Measurements from ENCODE around the gene INTS11.
A peak's percentile ranks its signal among the peaks of the same experiment; 100 is the strongest.

INTS11 gene

GRCh38 chr1:1295154-1295923, 29.1 kb downstream of the INTS11 start:
- no peaks in the 10 kb centered on the region; the same call in 1 of the 2 replicates for H3K36me3 ChIP-seq (replicated peaks)
- in situ Hi-C loops (cut with MboI; ENCODE audit: low sequenced_read_pairs) = no loop called here
- no peak for DNase-seq (ENCODE audit: low spot score in 2 of 2)
- H3K27me3 ChIP-seq (ENCODE audit: low read depth) = no peaks in the 10 kb centered on the region
- H3K4me3 ChIP-seq = no peak overlapping the region
- H3K4me1 ChIP-seq = no peaks in the 10 kb centered on the region
- H3K9me3 ChIP-seq = no peaks in the 10 kb centered on the region

- Histone ChIP-seq H3K27me3 (ENCODE audit: low read depth) (no peaks in the 10 kb centered on the region), H3K9me3 (no peaks in the 10 kb centered on the region), H3K4me1 (no peaks in the 10 kb centered on the region), H3K4me3 (no peak overlapping the region), H3K36me3 (replicated peaks) (no peaks in the 10 kb centered on the region; the same call in 1 of the 2 replicates)
- no peak for DNase-seq (ENCODE audit: low spot score in 2 of 2)
- in situ Hi-C loops (cut with MboI; ENCODE audit: low sequenced_read_pairs) = no loop called here
These were observed 30.1 kb downstream of the INTS11 start for GRCh38 chr1:1294250-1294890.

- H3K4me3 ChIP-seq = no peak overlapping the region
- no peaks in the 10 kb centered on the region for H3K27me3 ChIP-seq (ENCODE audit: low read depth)
- no peaks in the 10 kb centered on the region for H3K9me3 ChIP-seq
- DNase-seq (ENCODE audit: low spot score in 2 of 2) = no peak
- H3K36me3 ChIP-seq (replicated peaks) = no peaks in the 10 kb centered on the region; the same call in 1 of the 2 replicates
- H3K4me1 ChIP-seq = no peaks in the 10 kb centered on the region
- in situ Hi-C loops (cut with MboI; ENCODE audit: low sequenced_read_pairs) = no loop called here
These were observed 30.9 kb downstream of the INTS11 start for GRCh38 chr1:1293263-1294249.

- Histone ChIP-seq H3K27me3 (ENCODE audit: low read depth) (no peaks in the 10 kb centered on the region), H3K36me3 (replicated peaks) (no peaks in the 10 kb centered on the region; the same call in 1 of the 2 replicates), H3K4me1 (no peaks in the 10 kb centered on the region), H3K4me3 (no peak overlapping the region), H3K9me3 (no peaks in the 10 kb centered on the region)
- DNase-seq (ENCODE audit: low spot score in 2 of 2) = no peak
- in situ Hi-C loops (cut with MboI; ENCODE audit: low sequenced_read_pairs) = no loop called here
These were observed 31.6 kb downstream of the INTS11 start for GRCh38 chr1:1292851-1293250.

- Histone ChIP-seq H3K9me3 (no peaks in the 10 kb centered on the region), H3K27me3 (ENCODE audit: low read depth) (no peaks in the 10 kb centered on the region), H3K4me3 (no peak overlapping the region), H3K36me3 (replicated peaks) (no peaks in the 10 kb centered on the region; the same call in 1 of the 2 replicates), H3K4me1 (no peaks in the 10 kb centered on the region)
- DNase-seq (ENCODE audit: low spot score in 2 of 2) = no peak
- in situ Hi-C loops (cut with MboI; ENCODE audit: low sequenced_read_pairs) = no loop called here
These were observed 32.0 kb downstream of the INTS11 start for GRCh38 chr1:1292442-1292779.

GRCh38 chr1:1291548-1292441, 32.7 kb downstream of the INTS11 start:
- Histone ChIP-seq H3K4me3 (no peak overlapping the region), H3K4me1 (no peaks in the 10 kb centered on the region), H3K36me3 (replicated peaks) (no peaks in the 10 kb centered on the region; the same call in 1 of the 2 replicates), H3K9me3 (no peaks in the 10 kb centered on the region), H3K27me3 (ENCODE audit: low read depth) (no peaks in the 10 kb centered on the region)
- DNase-seq (ENCODE audit: low spot score in 2 of 2) = peak; percentile 52 to 81
- in situ Hi-C loops (cut with MboI; ENCODE audit: low sequenced_read_pairs) = no loop called here

- Histone ChIP-seq H3K9me3 (no peaks in the 10 kb centered on the region), H3K4me3 (no peak overlapping the region), H3K4me1 (no peaks in the 10 kb centered on the region), H3K36me3 (replicated peaks) (no peaks in the 10 kb centered on the region; the same call in 1 of the 2 replicates), H3K27me3 (ENCODE audit: low read depth) (no peaks in the 10 kb centered on the region)
- in situ Hi-C loops (cut with MboI; ENCODE audit: low sequenced_read_pairs) = no loop called here
- DNase-seq (ENCODE audit: low spot score in 2 of 2) = no peak
These were observed 33.4 kb downstream of the INTS11 start for GRCh38 chr1:1291023-1291528.

- no peaks in the 10 kb centered on the region; the same call in 1 of the 2 replicates for H3K36me3 ChIP-seq (replicated peaks)
- H3K9me3 ChIP-seq = no peaks in the 10 kb centered on the region
- H3K27me3 ChIP-seq (ENCODE audit: low read depth) = no peaks in the 10 kb centered on the region
- H3K4me1 ChIP-seq = no peaks in the 10 kb centered on the region
- no peak overlapping the region for H3K4me3 ChIP-seq
- peak in 1 of 2 experiments; percentile 79 for DNase-seq (ENCODE audit: low spot score in 2 of 2)
- in situ Hi-C loops (cut with MboI; ENCODE audit: low sequenced_read_pairs) = no loop called here
These were observed 34.2 kb downstream of the INTS11 start for GRCh38 chr1:1290238-1290731.

GRCh38 chr1:1287288-1288110, 37.0 kb downstream of the INTS11 start:
- in situ Hi-C loops (cut with MboI; ENCODE audit: low sequenced_read_pairs) = no loop called here

GRCh38 chr1:1286313-1287261, 37.9 kb downstream of the INTS11 start:
- H3K36me3 ChIP-seq (replicated peaks) = no peaks in the 10 kb centered on the region
- H3K9me3 ChIP-seq = no peaks in the 10 kb centered on the region
- no peak overlapping the region for H3K4me3 ChIP-seq
- in situ Hi-C loops (cut with MboI; ENCODE audit: low sequenced_read_pairs) = no loop called here
- no peaks in the 10 kb centered on the region for H3K4me1 ChIP-seq
- no peak for DNase-seq (ENCODE audit: low spot score in 2 of 2)
- H3K27me3 ChIP-seq (ENCODE audit: low read depth) = no peaks in the 10 kb centered on the region

More at GRCh38 chr1:1287288-1288110, 37.0 kb downstream of the INTS11 start:
- H3K4me3 ChIP-seq = no peak overlapping the region
- H3K4me1 ChIP-seq = no peaks in the 10 kb centered on the region
- no peak for DNase-seq (ENCODE audit: low spot score in 2 of 2)
- H3K9me3 ChIP-seq = no peaks in the 10 kb centered on the region
- H3K27me3 ChIP-seq (ENCODE audit: low read depth) = no peaks in the 10 kb centered on the region
- H3K36me3 ChIP-seq (replicated peaks) = no peaks in the 10 kb centered on the region; the same call in 1 of the 2 replicates

GRCh38 chr1:1285611-1286311, 38.7 kb downstream of the INTS11 start:
- Histone ChIP-seq H3K9me3 (no peaks in the 10 kb centered on the region), H3K4me3 (no peak overlapping the region), H3K36me3 (replicated peaks) (no peaks in the 10 kb centered on the region), H3K27me3 (ENCODE audit: low read depth) (no peaks in the 10 kb centered on the region), H3K4me1 (no peaks in the 10 kb centered on the region)
- peak in 1 of 2 experiments; percentile 11 for DNase-seq (ENCODE audit: low spot score in 2 of 2)
- in situ Hi-C loops (cut with MboI; ENCODE audit: low sequenced_read_pairs) = no loop called here

Measured in HAP-1 (cell line).